MCF 10A (cell line): ENCODE results near the gene OR52N5. TPM values are rescaled to one million over a fixed set of nuclear protein-coding genes. Genes with fewer than 3 reads are reported as not detected.
A peak's percentile ranks its signal among the peaks of the same experiment; 100 is the strongest.

Experiments
- BruUV-seq: library from RNA; stranded (reverse); fragments of 400-500 nt; replicated peaks from 2 replicates; lab custom pipeline; 2021; lab: Mats Ljungman, UMichigan
- CTCF ChIA-PET: fragments of 300-600 bp; sonication (Branson Sonifier 250); formaldehyde crosslinking; extraction: SDS; loops from one replicate; lab custom pipeline; 2021; ENCODE audit warnings: antibody characterized with exemption, inconsistent platforms; lab: Yijun Ruan, JAX
- POLR2A ChIA-PET: fragments of 300-600, 350-650 bp; sonication (Branson Sonifier 250); formaldehyde crosslinking; extraction: SDS; loops from one replicate; lab custom pipeline; 2020; ENCODE audit warnings: antibody characterized with exemption, inconsistent platforms; lab: Yijun Ruan, JAX
- DNase-seq: peaks from one replicate; pipeline ENCODE4 v3.0.0-alpha.2; 2018; ENCODE audit not compliant: unreplicated experiment
- H3K27ac Mint-ChIP-seq: one replicate; pipeline ENCODE4 v1.8.0; 2022; ENCODE audit warnings: mild to moderate bottlenecking, low read depth, mixed read lengths; ENCODE audit not compliant: unreplicated experiment
- H3K27me3 Mint-ChIP-seq: one replicate; pipeline ENCODE4 v1.8.0; 2022; ENCODE audit warnings: mixed read lengths; ENCODE audit not compliant: insufficient read depth, unreplicated experiment
- H3K36me3 Mint-ChIP-seq: one replicate; pipeline ENCODE4 v1.8.0; 2022; ENCODE audit warnings: mild to moderate bottlenecking, moderate library complexity, mixed read lengths; ENCODE audit not compliant: insufficient read depth, unreplicated experiment
- H3K4me1 Mint-ChIP-seq: one replicate; pipeline ENCODE4 v1.8.0; 2022; ENCODE audit warnings: mixed read lengths; ENCODE audit not compliant: insufficient read depth, unreplicated experiment
- H3K4me3 Mint-ChIP-seq: one replicate; pipeline ENCODE4 v1.8.0; 2022; ENCODE audit warnings: mild to moderate bottlenecking, moderate library complexity, mixed read lengths; ENCODE audit not compliant: unreplicated experiment
- H3K9me3 Mint-ChIP-seq: one replicate; pipeline ENCODE4 v1.8.0; 2022; ENCODE audit warnings: mixed read lengths; ENCODE audit not compliant: unreplicated experiment
- CTCF ChIP-seq: fragments of 200-600 bp; IDR thresholded peaks from one replicate; pipeline ENCODE4 v1.8.0; 2022; ENCODE audit warnings: antibody characterized with exemption, mild to moderate bottlenecking; ENCODE audit not compliant: unreplicated experiment
- intact Hi-C: fragments of 100-400 bp; cut with micrococcal nuclease; formaldehyde crosslinking; loops from 2 replicates; pipeline ENCODE4 v1.14.1; 2022
- total RNA-seq: library from RNA; stranded (reverse); gene quantifications from 2 replicates; pipeline ENCODE4 v1.2.3, GENCODE V29; 2022

OR52N5 gene
- total RNA-seq, 1 experiment from 2014 or later: not detected

DNA sequence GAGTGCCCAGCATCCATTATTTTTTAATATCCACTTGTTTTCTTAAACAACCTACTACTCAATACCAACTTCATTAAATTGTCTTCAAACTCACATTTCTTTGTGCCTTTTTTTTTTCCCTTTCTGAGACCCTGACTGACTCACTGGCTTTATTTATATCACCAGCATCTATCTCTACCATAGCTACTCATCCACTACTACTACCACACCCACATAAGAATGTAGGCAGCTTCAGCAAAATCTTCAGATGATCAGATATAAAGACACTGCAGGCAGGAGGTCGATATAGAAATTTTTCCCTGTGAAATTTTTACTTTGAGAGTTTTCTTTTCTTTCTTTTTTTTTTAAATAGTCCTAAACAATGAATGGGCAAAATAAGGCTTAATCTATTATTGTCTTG is 44.7 kb downstream of the OR52N5 start:
- intact Hi-C loops: no loop called here
- BruUV-seq: no TSS peak
- Mint-ChIP-seq H3K27me3 (peaks cover 70% of the 10 kb centered on the region), H3K4me3 (no peak overlapping the region), H3K27ac (no peak overlapping the region), H3K36me3 (no peaks in the 10 kb centered on the region), H3K4me1 (no peaks in the 10 kb centered on the region), H3K9me3 (peaks cover 8% of the 10 kb centered on the region)
- POLR2A ChIA-PET: no interaction called here
- no peak for DNase-seq
- TF ChIP-seq CTCF: no peak
- CTCF ChIA-PET: interaction anchor here (0.6 kb wide), 1 partner anchor 28 kb away, joined by 3 read pairs; no protein-coding TSS in a partner anchor

DNA sequence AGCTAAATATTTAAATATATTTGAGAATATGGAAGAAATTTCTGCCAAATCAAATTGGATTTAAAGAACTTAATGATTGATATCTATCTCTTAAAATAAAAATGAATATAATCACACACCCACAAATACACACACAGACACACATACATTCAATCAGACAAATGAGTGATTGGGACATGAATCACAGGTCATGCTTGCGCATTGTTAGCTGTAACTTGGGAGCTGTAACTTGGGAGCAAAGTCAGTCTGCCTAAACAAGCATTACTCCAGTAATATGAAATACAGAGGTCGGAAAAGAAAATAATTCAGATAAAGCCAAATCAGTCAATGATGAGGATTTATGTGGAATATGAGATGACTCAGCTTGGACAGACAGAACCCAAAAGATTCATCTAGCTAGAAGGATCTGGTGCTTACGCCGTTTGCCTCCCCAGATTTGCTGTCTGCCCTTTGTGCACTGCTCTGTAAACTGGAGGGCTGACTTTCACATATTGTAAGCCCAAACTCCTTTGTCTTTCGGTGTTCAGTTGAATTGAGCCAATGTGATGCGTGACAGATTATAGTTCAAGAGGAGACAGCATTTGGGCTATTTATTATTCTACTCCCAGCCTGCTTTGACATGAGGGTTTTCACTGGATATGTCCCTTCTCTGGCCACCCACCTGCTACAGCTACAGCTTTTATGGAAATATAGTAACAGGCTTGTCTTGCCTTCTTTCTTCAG is 45.3 kb downstream of the OR52N5 start:
- no peak overlapping the region for H3K4me3 Mint-ChIP-seq
- H3K9me3 Mint-ChIP-seq: peaks cover 8% of the 10 kb centered on the region
- peaks cover 64% of the 10 kb centered on the region for H3K27me3 Mint-ChIP-seq
- CTCF ChIA-PET: interaction anchor here (0.6 kb wide), 1 partner anchor 27 kb away, joined by 3 read pairs; no protein-coding TSS in a partner anchor
- intact Hi-C loops: no loop called here
- BruUV-seq: no TSS peak
- H3K4me1 Mint-ChIP-seq: no peaks in the 10 kb centered on the region
- TF ChIP-seq CTCF: no peak
- no peaks in the 10 kb centered on the region for H3K36me3 Mint-ChIP-seq
- DNase-seq: no peak
- POLR2A ChIA-PET: no interaction called here
- no peak overlapping the region for H3K27ac Mint-ChIP-seq

DNA sequence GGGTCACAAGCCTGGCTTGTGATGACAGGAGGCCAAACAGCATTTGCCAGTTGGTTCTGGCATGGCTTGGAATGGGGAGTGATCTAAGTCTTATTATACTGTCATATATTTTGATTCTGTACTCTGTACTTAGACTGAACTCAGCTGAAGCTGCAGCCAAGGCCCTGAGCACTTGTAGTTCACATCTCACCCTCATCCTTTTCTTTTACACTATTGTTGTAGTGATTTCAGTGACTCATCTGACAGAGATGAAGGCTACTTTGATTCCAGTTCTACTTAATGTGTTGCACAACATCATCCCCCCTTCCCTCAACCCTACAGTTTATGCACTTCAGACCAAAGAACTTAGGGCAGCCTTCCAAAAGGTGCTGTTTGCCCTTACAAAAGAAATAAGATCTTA is 46.1 kb downstream of the OR52N5 start:
- intact Hi-C loops: no loop called here
- ChIA-PET CTCF (no interaction called here), POLR2A (no interaction called here)
- no TSS peak for BruUV-seq
- H3K36me3 Mint-ChIP-seq: no peaks in the 10 kb centered on the region
- peak; percentile 19 for DNase-seq
- H3K4me3 Mint-ChIP-seq: no peak overlapping the region
- no peak for TF ChIP-seq CTCF
- peaks cover 56% of the 10 kb centered on the region for H3K27me3 Mint-ChIP-seq
- no peaks in the 10 kb centered on the region for H3K4me1 Mint-ChIP-seq
- no peak overlapping the region for H3K27ac Mint-ChIP-seq
- peaks cover 6% of the 10 kb centered on the region for H3K9me3 Mint-ChIP-seq

- no peak within 1 kb of the TSS for H3K4me3 Mint-ChIP-seq
- POLR2A ChIA-PET: no interaction called here
- no peak for DNase-seq
- TF ChIP-seq CTCF: no peak
- intact Hi-C loops: no loop called here
- H3K27me3 Mint-ChIP-seq: peaks cover 49% of the 10 kb centered on the region
- CTCF ChIA-PET: no interaction called here
- no peaks in the 10 kb centered on the region for H3K9me3 Mint-ChIP-seq
- no peaks in the 10 kb centered on the region for H3K4me1 Mint-ChIP-seq
- no peak within 1 kb of the TSS for H3K27ac Mint-ChIP-seq
- H3K36me3 Mint-ChIP-seq: no peaks in the 10 kb centered on the region
- BruUV-seq: no TSS peak
These were observed 46.8 kb downstream of the OR52N5 start, which contains the start of gene OR56B1 for GRCh38 chr11:5736396-5736795. Gene OR56B1, plus strand, starts transcription at chr11:5736448. Its CDS starts 69 bp downstream, at chr11:5736517.
